Activated CD4-positive, alpha-beta memory T cell treated with anti-CD3 and anti-CD28 coated beads, Interleukin-2, amount 10 ng/mL, durations not matched to agents 7 days and 5 days (primary cell): Measurements from ENCODE around the gene SH3GL2. TPM values are rescaled to one million over a fixed set of nuclear protein-coding genes. Genes with fewer than 3 reads are reported as not detected.

Source experiments
- CTCF ChIA-PET: fragments of 350-600 bp; sonication (Branson Sonifier 250); formaldehyde crosslinking; loops from one replicate; lab custom pipeline; 2021; ENCODE audit warnings: antibody characterized with exemption, inconsistent platforms; lab: Charles Lee
- POLR2A ChIA-PET: fragments of 350-600 bp; sonication (Branson Sonifier 250); formaldehyde crosslinking; loops from one replicate; lab custom pipeline; 2021; ENCODE audit warnings: antibody characterized with exemption; lab: Charles Lee
- DNase-seq: peaks from one replicate; pipeline ENCODE4 v3.0.0-alpha.2; 2020
- H3K27ac Mint-ChIP-seq: one replicate; pipeline ENCODE4 v1.8.0; 2021; ENCODE audit warnings: mild to moderate bottlenecking, mixed read lengths
- H3K27me3 Mint-ChIP-seq: one replicate; pipeline ENCODE4 v1.8.0; 2021; ENCODE audit warnings: mixed read lengths
- H3K36me3 Mint-ChIP-seq: one replicate; pipeline ENCODE4 v1.8.0; 2021; ENCODE audit warnings: low read depth, mixed read lengths
- H3K4me1 Mint-ChIP-seq: one replicate; pipeline ENCODE4 v1.8.0; 2021; ENCODE audit warnings: mixed read lengths
- H3K4me3 Mint-ChIP-seq: one replicate; pipeline ENCODE4 v1.8.0; 2021; ENCODE audit warnings: mild to moderate bottlenecking, mixed read lengths
- H3K9me3 Mint-ChIP-seq: one replicate; pipeline ENCODE4 v1.8.0; 2021; ENCODE audit warnings: mixed read lengths
- total RNA-seq, 2 experiments: library from RNA; stranded (reverse); gene quantifications; one replicate each; pipeline ENCODE4 v1.2.3, GENCODE V29; 2021

Gene SH3GL2
- total RNA-seq, 2 experiments from 2014 or later: not detected

DNA sequence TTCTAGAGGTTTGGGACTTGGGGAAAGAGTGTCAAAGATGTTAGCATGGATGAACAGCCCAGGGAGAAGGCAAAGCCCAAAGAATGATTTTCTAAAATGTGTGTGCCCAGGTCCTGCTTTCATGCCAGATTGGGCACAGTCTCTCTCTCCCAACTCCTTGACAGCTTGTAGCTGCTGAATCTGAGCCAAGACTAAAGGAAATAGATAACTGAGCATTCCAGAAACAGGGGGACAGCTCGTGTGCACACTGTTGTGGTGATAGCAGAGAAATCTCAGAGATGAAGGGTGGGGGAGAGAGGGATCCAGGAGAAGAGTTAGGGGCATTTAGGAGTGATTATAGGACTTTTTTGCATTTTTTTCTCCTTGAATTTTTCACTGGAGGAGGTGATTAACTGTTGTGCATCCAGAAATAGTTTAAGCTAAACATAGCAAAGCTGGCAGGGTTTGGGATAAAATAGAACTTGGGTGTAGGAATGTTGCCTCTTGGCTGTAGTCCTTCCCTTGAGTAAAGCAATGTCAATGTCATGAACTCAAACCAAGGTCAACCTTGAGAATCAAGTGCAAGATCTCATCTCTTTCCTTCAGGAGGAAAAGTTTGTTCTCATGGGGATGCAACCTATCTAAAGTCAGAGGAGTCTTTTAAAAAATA, 245.9 kb downstream of the SH3GL2 start:
- H3K4me3 Mint-ChIP-seq: no peak overlapping the region
- no peaks in the 10 kb centered on the region for H3K36me3 Mint-ChIP-seq
- H3K27ac Mint-ChIP-seq: no peak overlapping the region
- POLR2A ChIA-PET: no interaction called here
- peaks cover 5% of the 10 kb centered on the region for H3K9me3 Mint-ChIP-seq
- no peak for DNase-seq
- H3K4me1 Mint-ChIP-seq: peaks cover 5% of the 10 kb centered on the region
- no peaks in the 10 kb centered on the region for H3K27me3 Mint-ChIP-seq
- CTCF ChIA-PET: interaction anchor here (0.7 kb wide), 1 partner anchor 14 kb away, joined by 3 read pairs; no protein-coding TSS in a partner anchor

DNA sequence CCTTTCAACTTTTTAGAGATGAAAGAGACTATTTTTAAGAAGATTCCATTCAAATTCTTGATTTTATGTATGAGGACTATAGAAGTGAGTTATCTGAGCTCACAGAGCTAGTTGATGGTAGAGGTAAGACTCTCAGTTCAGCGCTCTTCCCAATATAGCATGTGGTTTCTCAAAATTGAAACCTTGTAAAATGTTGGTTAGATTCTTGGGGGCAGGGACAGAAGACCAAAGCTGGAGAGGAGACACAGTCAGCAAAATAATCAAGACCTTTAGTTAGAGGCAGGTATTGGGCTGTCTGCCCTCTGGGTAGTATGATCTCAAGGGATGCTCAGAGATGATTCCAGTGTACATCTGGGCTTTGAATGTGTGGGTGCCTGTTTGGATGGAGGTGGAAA, 246.4 kb downstream of the SH3GL2 start:
- H3K4me3 Mint-ChIP-seq: no peak overlapping the region
- no peaks in the 10 kb centered on the region for H3K27me3 Mint-ChIP-seq
- ChIA-PET POLR2A (no interaction called here), CTCF (interaction anchor here (0.7 kb wide), 1 partner anchor 14 kb away, joined by 3 read pairs; no protein-coding TSS in a partner anchor)
- no peak for DNase-seq
- H3K36me3 Mint-ChIP-seq: no peaks in the 10 kb centered on the region
- H3K9me3 Mint-ChIP-seq: peaks cover 5% of the 10 kb centered on the region
- H3K4me1 Mint-ChIP-seq: peaks cover 3% of the 10 kb centered on the region
- H3K27ac Mint-ChIP-seq: no peak overlapping the region

DNA sequence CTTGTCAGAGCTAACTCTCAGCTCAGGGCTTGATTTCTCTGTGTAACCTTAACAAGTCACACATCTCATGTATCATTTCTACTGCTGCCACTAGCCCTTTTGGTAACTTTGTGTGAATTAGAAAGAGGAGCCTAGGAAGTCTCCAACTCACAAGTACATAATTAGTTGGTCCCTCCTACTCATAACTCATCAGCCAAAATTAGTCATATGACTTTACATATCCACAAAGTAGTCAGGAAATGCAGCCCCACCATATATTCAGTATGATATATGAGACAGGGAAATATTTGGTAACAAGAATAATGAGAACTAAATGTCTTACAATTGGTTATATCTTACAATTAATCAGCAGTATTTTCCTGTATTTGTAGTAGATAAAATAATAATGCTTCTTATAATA, 250.2 kb downstream of the SH3GL2 start:
- Mint-ChIP-seq H3K4me1 (no peaks in the 10 kb centered on the region), H3K27me3 (no peaks in the 10 kb centered on the region), H3K27ac (no peak overlapping the region), H3K9me3 (peaks cover 2% of the 10 kb centered on the region), H3K36me3 (no peaks in the 10 kb centered on the region), H3K4me3 (no peak overlapping the region)
- DNase-seq: no peak
- CTCF ChIA-PET: no interaction called here
- POLR2A ChIA-PET: no interaction called here

DNA sequence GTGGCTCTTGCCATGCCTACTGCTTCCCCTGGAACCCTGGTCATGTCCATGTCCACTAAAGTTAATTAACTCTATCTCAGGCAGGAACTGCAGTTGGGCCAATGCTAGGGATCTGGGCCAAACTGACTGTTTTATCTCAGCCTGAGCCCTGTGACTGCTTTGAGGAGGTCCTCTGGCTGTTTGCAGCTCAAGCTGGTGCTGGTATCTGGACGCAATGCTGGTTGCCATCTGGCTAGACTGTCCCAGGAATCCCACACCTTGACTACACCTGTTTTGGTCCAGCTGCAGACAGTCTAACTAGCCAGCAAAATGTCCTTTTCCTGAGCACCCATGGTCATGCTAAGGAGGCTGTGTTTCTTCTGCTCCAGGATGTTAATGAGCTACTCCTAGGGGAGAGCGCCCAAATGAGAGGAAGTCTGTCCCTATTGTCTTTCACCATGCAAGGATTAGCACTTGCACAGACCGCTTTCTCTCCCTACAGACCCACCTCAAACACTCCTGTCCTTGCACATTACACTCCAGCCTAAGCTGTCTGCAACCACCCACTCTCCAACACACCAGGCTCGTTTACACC, 251.0 kb downstream of the SH3GL2 start:
- no peak overlapping the region for H3K4me3 Mint-ChIP-seq
- H3K27me3 Mint-ChIP-seq: no peaks in the 10 kb centered on the region
- DNase-seq: no peak
- peaks cover 2% of the 10 kb centered on the region for H3K9me3 Mint-ChIP-seq
- no peak overlapping the region for H3K27ac Mint-ChIP-seq
- H3K4me1 Mint-ChIP-seq: no peaks in the 10 kb centered on the region
- CTCF ChIA-PET: no interaction called here
- no peaks in the 10 kb centered on the region for H3K36me3 Mint-ChIP-seq
- POLR2A ChIA-PET: no interaction called here

DNA sequence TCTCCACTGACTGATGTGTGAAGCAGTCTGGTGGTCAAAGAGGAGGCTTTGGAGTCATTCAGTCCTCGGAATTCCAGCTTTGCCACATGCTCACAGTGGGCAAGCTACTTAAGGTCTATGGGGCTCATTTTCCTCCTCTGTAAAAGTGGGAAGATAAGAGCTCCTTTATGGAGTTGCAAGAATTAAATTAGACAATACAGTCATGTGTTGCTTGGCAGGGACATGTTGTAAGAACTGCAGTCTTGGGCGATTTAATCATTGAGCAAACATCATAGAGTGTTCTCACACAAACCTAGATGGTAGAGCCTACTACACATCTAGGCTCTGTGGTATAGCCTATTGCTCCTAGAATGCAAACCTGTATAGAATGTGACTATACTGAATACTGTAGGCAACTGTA, 253.9 kb downstream of the SH3GL2 start:
- H3K36me3 Mint-ChIP-seq: no peaks in the 10 kb centered on the region
- ChIA-PET CTCF (interaction anchor here (0.9 kb wide), 1 partner anchor 22 kb away, joined by 3 read pairs; no protein-coding TSS in a partner anchor), POLR2A (no interaction called here)
- H3K27ac Mint-ChIP-seq: no peak overlapping the region
- H3K4me1 Mint-ChIP-seq: no peaks in the 10 kb centered on the region
- no peak overlapping the region for H3K4me3 Mint-ChIP-seq
- H3K27me3 Mint-ChIP-seq: no peaks in the 10 kb centered on the region
- no peak for DNase-seq
- peaks cover 2% of the 10 kb centered on the region for H3K9me3 Mint-ChIP-seq

- Mint-ChIP-seq H3K4me3 (no peak overlapping the region), H3K27ac (no peak overlapping the region), H3K36me3 (no peaks in the 10 kb centered on the region), H3K9me3 (peaks cover 2% of the 10 kb centered on the region), H3K4me1 (no peaks in the 10 kb centered on the region), H3K27me3 (no peaks in the 10 kb centered on the region)
- POLR2A ChIA-PET: no interaction called here
- DNase-seq: no peak
- CTCF ChIA-PET: no interaction called here
These were observed 255.0 kb downstream of the SH3GL2 start for GRCh38 chr9:17833846-17834245.

GRCh38 chr9:17837965-17838364, 259.1 kb downstream of the SH3GL2 start:
- POLR2A ChIA-PET: no interaction called here
- Mint-ChIP-seq H3K27ac (no peak overlapping the region), H3K27me3 (no peaks in the 10 kb centered on the region)

GRCh38 chr9:17839776-17840175, 260.9 kb downstream of the SH3GL2 start:
- no peak overlapping the region for H3K4me3 Mint-ChIP-seq
- no peaks in the 10 kb centered on the region for H3K27me3 Mint-ChIP-seq
- CTCF ChIA-PET: no interaction called here
- no peak overlapping the region for H3K27ac Mint-ChIP-seq
- H3K4me1 Mint-ChIP-seq: no peaks in the 10 kb centered on the region
- no peak for DNase-seq
- POLR2A ChIA-PET: no interaction called here
- H3K9me3 Mint-ChIP-seq: no peaks in the 10 kb centered on the region
- no peaks in the 10 kb centered on the region for H3K36me3 Mint-ChIP-seq

More at GRCh38 chr9:17837965-17838364, 259.1 kb downstream of the SH3GL2 start:
- H3K9me3 Mint-ChIP-seq: no peaks in the 10 kb centered on the region
- DNase-seq: no peak
- no peaks in the 10 kb centered on the region for H3K4me1 Mint-ChIP-seq
- H3K4me3 Mint-ChIP-seq: no peak overlapping the region
- no peaks in the 10 kb centered on the region for H3K36me3 Mint-ChIP-seq
- CTCF ChIA-PET: no interaction called here

DNA sequence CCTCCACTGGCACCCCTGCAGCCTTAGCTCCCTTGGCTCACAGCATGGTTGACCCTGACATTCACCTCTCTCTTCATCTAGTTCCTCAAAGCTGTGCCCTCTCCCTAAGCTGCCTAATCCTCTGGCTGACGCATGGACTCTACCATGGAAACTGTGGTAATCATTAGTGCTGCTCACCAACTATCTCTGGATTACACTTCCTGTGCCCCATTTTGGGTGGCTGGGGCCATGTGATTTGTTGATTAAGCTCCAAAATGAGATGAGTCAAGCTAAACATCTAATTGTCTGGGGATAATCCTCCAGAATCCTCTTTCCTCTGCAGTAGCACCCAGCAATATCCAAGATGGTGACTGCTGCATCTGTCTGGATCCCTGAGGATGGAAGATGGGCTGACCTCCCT, 264.4 kb downstream of the SH3GL2 start:
- ChIA-PET POLR2A (no interaction called here), CTCF (no interaction called here)
- no peak overlapping the region for H3K4me3 Mint-ChIP-seq
- no peak for DNase-seq
- no peaks in the 10 kb centered on the region for H3K4me1 Mint-ChIP-seq
- no peak overlapping the region for H3K27ac Mint-ChIP-seq
- H3K27me3 Mint-ChIP-seq: no peaks in the 10 kb centered on the region
- H3K9me3 Mint-ChIP-seq: no peaks in the 10 kb centered on the region
- no peaks in the 10 kb centered on the region for H3K36me3 Mint-ChIP-seq
